Measurements from ENCODE around the gene EVX1. TPM values are rescaled to one million over a fixed set of nuclear protein-coding genes. Genes with fewer than 3 reads are reported as not detected.

EVX1 gene
- total and polyA plus RNA-seq, 2 donors from 2014 or later: 0.62 TPM; not detected in 1

DNA sequence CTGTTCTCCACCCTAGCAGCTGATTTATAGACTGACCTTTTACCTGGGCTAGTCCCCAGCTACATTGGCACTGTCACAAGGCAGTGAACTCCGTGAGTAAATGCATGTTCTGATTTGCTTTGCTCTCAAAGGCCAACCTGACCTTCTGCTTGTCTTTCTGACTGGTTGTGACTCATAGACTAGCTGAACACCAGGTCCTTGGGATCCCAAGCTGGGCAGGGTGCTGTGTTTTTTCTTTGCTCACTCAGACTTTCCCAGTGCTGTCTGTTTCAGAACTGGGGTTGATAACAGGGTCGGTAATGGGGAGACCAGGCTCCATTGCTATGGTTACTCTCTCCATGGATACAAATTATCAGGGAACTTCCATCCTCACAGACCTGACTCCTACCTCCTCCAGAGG, 35.0 kb downstream of the EVX1 start:
- H3K4me3 ChIP-seq (ENCODE audit: low read length in 3 of 3): no peak overlapping the region
- H3K4me1 ChIP-seq (ENCODE audit: control insufficient read depth in 2 of 3, insufficient read depth in 2 of 3, low read depth in 1 of 3, low read length in 3 of 3): no peaks in the 10 kb centered on the region
- H3K9me3 ChIP-seq (ENCODE audit: control insufficient read depth in 2 of 3, insufficient read depth in 1 of 3, low read length in 3 of 3): no peaks in the 10 kb centered on the region
- no peak for TF ChIP-seq CTCF (IDR thresholded peaks at IDR 0.05; ENCODE audit: borderline replicate concordance, extremely low read depth, insufficient read depth)
- H3K27ac ChIP-seq (ENCODE audit: low read depth in 2 of 2, low read length in 2 of 2): no peak overlapping the region
- DNase-seq: no peak
- no peaks in the 10 kb centered on the region for H3K36me3 ChIP-seq (ENCODE audit: control insufficient read depth in 2 of 3, insufficient read depth in 3 of 3, low read length in 3 of 3)
- no peaks in the 10 kb centered on the region for H3K27me3 ChIP-seq (ENCODE audit: control insufficient read depth, insufficient read depth, low read length)
- no peak overlapping the region for H3K9ac ChIP-seq (ENCODE audit: low read length in 3 of 3)
- intact Hi-C loops (cut with DNase I): no loop called here
- no peak for FAIRE-seq

DNA sequence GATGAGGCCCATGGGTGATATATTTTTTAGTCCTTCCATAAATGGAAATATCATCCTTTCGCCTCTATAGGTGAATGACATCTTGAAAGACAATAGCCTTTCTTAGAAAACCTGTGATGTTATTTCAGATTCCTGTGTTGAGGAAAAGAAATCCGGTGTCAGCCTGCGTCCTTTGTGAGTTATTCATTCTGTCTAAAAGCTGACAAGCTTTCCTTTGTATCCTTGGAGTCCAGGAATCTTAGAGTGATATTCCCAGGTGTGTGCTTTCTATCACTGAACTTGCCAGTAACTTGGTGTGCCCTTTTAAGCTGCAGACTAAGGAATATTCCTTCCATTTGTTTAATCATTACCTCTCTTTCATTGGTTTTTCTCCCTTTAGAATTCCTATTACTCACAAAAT, 41.0 kb downstream of the EVX1 start:
- no peak for FAIRE-seq
- intact Hi-C loops (cut with DNase I): no loop called here
- no peak for TF ChIP-seq CTCF (IDR thresholded peaks at IDR 0.05; ENCODE audit: borderline replicate concordance, extremely low read depth, insufficient read depth)
- Histone ChIP-seq H3K4me3 (ENCODE audit: low read length in 3 of 3) (no peak overlapping the region), H3K9ac (ENCODE audit: low read length in 3 of 3) (no peak overlapping the region), H3K4me1 (ENCODE audit: control insufficient read depth in 2 of 3, insufficient read depth in 2 of 3, low read depth in 1 of 3, low read length in 3 of 3) (no peaks in the 10 kb centered on the region), H3K9me3 (ENCODE audit: control insufficient read depth in 2 of 3, insufficient read depth in 1 of 3, low read length in 3 of 3) (no peaks in the 10 kb centered on the region), H3K27ac (ENCODE audit: low read depth in 2 of 2, low read length in 2 of 2) (no peak overlapping the region), H3K36me3 (ENCODE audit: control insufficient read depth in 2 of 3, insufficient read depth in 3 of 3, low read length in 3 of 3) (no peaks in the 10 kb centered on the region), H3K27me3 (ENCODE audit: control insufficient read depth, insufficient read depth, low read length) (no peaks in the 10 kb centered on the region)
- no peak for DNase-seq

- intact Hi-C loops (cut with DNase I): no loop called here
- TF ChIP-seq CTCF (IDR thresholded peaks at IDR 0.05; ENCODE audit: borderline replicate concordance, extremely low read depth, insufficient read depth): no peak
- no peaks in the 10 kb centered on the region for H3K36me3 ChIP-seq (ENCODE audit: control insufficient read depth in 2 of 3, insufficient read depth in 3 of 3, low read length in 3 of 3)
- no peaks in the 10 kb centered on the region for H3K9me3 ChIP-seq (ENCODE audit: control insufficient read depth in 2 of 3, insufficient read depth in 1 of 3, low read length in 3 of 3)
- H3K4me1 ChIP-seq (ENCODE audit: control insufficient read depth in 2 of 3, insufficient read depth in 2 of 3, low read depth in 1 of 3, low read length in 3 of 3): peaks cover 0 to 2% (median 0%) of the 10 kb centered on the region in 3 donors
- no peak overlapping the region for H3K9ac ChIP-seq (ENCODE audit: low read length in 3 of 3)
- DNase-seq: peak in 2 of 5 donors; percentile 23 to 29
- H3K4me3 ChIP-seq (ENCODE audit: low read length in 3 of 3): no peak overlapping the region
- no peaks in the 10 kb centered on the region for H3K27me3 ChIP-seq (ENCODE audit: control insufficient read depth, insufficient read depth, low read length)
- no peak for FAIRE-seq
- H3K27ac ChIP-seq (ENCODE audit: low read depth in 2 of 2, low read length in 2 of 2): no peak overlapping the region
Observed at GRCh38 chr7:27295236-27295635, 52.6 kb downstream of the EVX1 start.

- Histone ChIP-seq H3K4me3 (ENCODE audit: low read length in 3 of 3) (no peak overlapping the region), H3K27ac (ENCODE audit: low read depth in 2 of 2, low read length in 2 of 2) (no peak overlapping the region), H3K27me3 (ENCODE audit: control insufficient read depth, insufficient read depth, low read length) (no peaks in the 10 kb centered on the region), H3K9ac (ENCODE audit: low read length in 3 of 3) (no peak overlapping the region), H3K9me3 (ENCODE audit: control insufficient read depth in 2 of 3, insufficient read depth in 1 of 3, low read length in 3 of 3) (no peaks in the 10 kb centered on the region), H3K36me3 (ENCODE audit: control insufficient read depth in 2 of 3, insufficient read depth in 3 of 3, low read length in 3 of 3) (no peaks in the 10 kb centered on the region), H3K4me1 (ENCODE audit: control insufficient read depth in 2 of 3, insufficient read depth in 2 of 3, low read depth in 1 of 3, low read length in 3 of 3) (peaks cover 0 to 2% (median 0%) of the 10 kb centered on the region in 3 donors)
- DNase-seq: no peak
- no peak for FAIRE-seq
- no peak for TF ChIP-seq CTCF (IDR thresholded peaks at IDR 0.05; ENCODE audit: borderline replicate concordance, extremely low read depth, insufficient read depth)
- intact Hi-C loops (cut with DNase I): no loop called here
Observed at GRCh38 chr7:27297356-27297755, 54.8 kb downstream of the EVX1 start.
